ENCODE measurements around the gene CDV3. TPM values are rescaled to one million over a fixed set of nuclear protein-coding genes. Genes with fewer than 3 reads are reported as not detected.
A peak's percentile ranks its signal among the peaks of the same experiment; 100 is the strongest.

CDV3 gene
- polyA plus RNA-seq, 1 donor from 2014 or later: 89.3 TPM

DNA sequence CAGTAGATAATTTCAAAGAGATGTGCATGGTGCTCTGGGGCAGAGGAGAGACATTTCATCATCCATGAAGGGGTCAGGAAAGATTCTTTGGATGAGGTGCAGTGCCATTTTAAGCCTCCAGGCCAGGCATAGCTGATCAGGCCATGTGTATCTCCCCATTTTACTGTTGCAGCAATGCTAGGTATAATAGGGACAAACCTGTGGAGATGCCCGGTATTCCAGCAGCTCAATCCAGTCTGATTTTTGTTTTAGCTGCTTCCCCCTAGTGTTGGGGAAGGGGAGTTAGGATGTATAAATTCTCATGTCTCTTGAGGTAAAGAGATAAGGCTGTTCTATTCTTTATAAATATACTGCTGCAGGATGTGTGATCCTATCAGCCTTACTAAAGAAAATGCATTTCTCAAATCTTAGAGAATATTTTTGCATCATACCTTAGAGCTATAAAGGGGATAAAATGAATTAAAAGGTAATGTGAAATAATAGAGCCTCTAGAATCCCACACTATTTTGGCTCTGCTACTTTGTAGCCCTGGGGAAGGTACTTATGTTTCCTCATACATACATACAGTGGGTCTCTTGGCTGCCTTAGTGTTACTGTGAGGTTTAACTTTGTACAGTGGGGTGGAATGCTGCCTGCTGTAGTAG, 5.2 kb downstream of the CDV3 start:
- Histone ChIP-seq H3K9me2 (ENCODE audit: insufficient read depth, low read length) (no peaks in the 10 kb centered on the region), H3K4me3 (ENCODE audit: low read length) (no peak overlapping the region), H3K4me2 (ENCODE audit: low read length) (no peak overlapping the region), H3K79me2 (replicated peaks; ENCODE audit: insufficient read depth, low read length) (peaks cover 31% of the 10 kb centered on the region), H3K27me3 (ENCODE audit: insufficient read depth, low read depth, low read length) (no peaks in the 10 kb centered on the region), H2AFZ (ENCODE audit: low read depth, low read length) (no peak overlapping the region), H3F3A (ENCODE audit: insufficient read depth, low read length, poor library complexity, severe bottlenecking) (no peaks in the 10 kb centered on the region), H4K20me1 (ENCODE audit: insufficient read depth) (no peaks in the 10 kb centered on the region), H3K9me3 (ENCODE audit: low read length) (no peaks in the 10 kb centered on the region), H3K36me3 (ENCODE audit: insufficient read depth, low read length) (peaks cover 6% of the 10 kb centered on the region), H3K9ac (ENCODE audit: low read length) (no peak overlapping the region), H3K27ac (ENCODE audit: low read length) (no peak overlapping the region)
- peak; percentile 65 for TF ChIP-seq RAD21 (conservative IDR thresholded peaks at IDR 0.05)
- TF ChIP-seq CTCF (IDR thresholded peaks at IDR 0.05; ENCODE audit: poor library complexity, severe bottlenecking): peak; percentile 75
- TF ChIP-seq EZH2 (IDR thresholded peaks at IDR 0.05; ENCODE audit: borderline replicate concordance, insufficient read depth, low read length, poor library complexity, severe bottlenecking): no peak
- TF ChIP-seq SMC3 (conservative IDR thresholded peaks at IDR 0.05; ENCODE audit: poor library complexity): peak; percentile 78

GRCh38 chr3:133583396-133583795, 9.9 kb downstream of the CDV3 start:
- Histone ChIP-seq H3K4me3 (ENCODE audit: low read length) (no peak overlapping the region), H2AFZ (ENCODE audit: low read depth, low read length) (no peak overlapping the region), H3F3A (ENCODE audit: insufficient read depth, low read length, poor library complexity, severe bottlenecking) (no peaks in the 10 kb centered on the region), H3K27me3 (ENCODE audit: insufficient read depth, low read depth, low read length) (no peaks in the 10 kb centered on the region), H3K9me3 (ENCODE audit: low read length) (no peaks in the 10 kb centered on the region), H3K27ac (ENCODE audit: low read length) (no peak overlapping the region), H3K9me2 (ENCODE audit: insufficient read depth, low read length) (no peaks in the 10 kb centered on the region), H4K20me1 (ENCODE audit: insufficient read depth) (no peaks in the 10 kb centered on the region), H3K36me3 (ENCODE audit: insufficient read depth, low read length) (peaks cover 9% of the 10 kb centered on the region), H3K4me2 (ENCODE audit: low read length) (no peak overlapping the region), H3K79me2 (replicated peaks; ENCODE audit: insufficient read depth, low read length) (peaks cover 10% of the 10 kb centered on the region), H3K9ac (ENCODE audit: low read length) (no peak overlapping the region)
- TF ChIP-seq EZH2 (IDR thresholded peaks at IDR 0.05; ENCODE audit: borderline replicate concordance, insufficient read depth, low read length, poor library complexity, severe bottlenecking): no peak

DNA sequence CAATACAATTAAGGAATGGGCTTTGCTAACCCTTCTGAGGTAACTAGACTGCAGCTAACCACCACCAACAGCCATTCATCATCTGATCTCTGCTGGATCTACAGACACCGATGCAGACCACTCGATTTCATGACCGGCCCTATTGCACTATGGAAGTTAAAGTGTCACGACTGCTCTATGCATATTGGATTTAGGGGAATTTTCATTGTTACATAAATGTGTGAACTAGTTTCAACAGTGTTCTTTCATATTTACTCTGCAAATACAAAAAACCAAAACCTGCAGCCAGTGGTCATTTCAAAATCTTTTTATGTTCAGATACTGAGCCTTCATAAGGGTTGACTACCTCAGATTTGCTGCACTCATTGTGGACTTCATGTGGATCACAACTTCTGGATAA, 14.5 kb downstream of the CDV3 start:
- TF ChIP-seq POLR2AphosphoS5 (IDR thresholded peaks at IDR 0.05) (no peak), TAF1 (IDR thresholded peaks at IDR 0.05; ENCODE audit: low read depth) (no peak), MXI1 (conservative IDR thresholded peaks at IDR 0.05; ENCODE audit: poor library complexity, severe bottlenecking) (no peak), EP300 (conservative IDR thresholded peaks at IDR 0.05; ENCODE audit: poor library complexity, severe bottlenecking) (no peak), EZH2 (IDR thresholded peaks at IDR 0.05; ENCODE audit: borderline replicate concordance, insufficient read depth, low read length, poor library complexity, severe bottlenecking) (no peak), CTCF (IDR thresholded peaks at IDR 0.05; ENCODE audit: poor library complexity, severe bottlenecking) (no peak), RAD21 (conservative IDR thresholded peaks at IDR 0.05) (no peak), SMC3 (conservative IDR thresholded peaks at IDR 0.05; ENCODE audit: poor library complexity) (no peak)
- TF ChIP-seq, protein P1, sequence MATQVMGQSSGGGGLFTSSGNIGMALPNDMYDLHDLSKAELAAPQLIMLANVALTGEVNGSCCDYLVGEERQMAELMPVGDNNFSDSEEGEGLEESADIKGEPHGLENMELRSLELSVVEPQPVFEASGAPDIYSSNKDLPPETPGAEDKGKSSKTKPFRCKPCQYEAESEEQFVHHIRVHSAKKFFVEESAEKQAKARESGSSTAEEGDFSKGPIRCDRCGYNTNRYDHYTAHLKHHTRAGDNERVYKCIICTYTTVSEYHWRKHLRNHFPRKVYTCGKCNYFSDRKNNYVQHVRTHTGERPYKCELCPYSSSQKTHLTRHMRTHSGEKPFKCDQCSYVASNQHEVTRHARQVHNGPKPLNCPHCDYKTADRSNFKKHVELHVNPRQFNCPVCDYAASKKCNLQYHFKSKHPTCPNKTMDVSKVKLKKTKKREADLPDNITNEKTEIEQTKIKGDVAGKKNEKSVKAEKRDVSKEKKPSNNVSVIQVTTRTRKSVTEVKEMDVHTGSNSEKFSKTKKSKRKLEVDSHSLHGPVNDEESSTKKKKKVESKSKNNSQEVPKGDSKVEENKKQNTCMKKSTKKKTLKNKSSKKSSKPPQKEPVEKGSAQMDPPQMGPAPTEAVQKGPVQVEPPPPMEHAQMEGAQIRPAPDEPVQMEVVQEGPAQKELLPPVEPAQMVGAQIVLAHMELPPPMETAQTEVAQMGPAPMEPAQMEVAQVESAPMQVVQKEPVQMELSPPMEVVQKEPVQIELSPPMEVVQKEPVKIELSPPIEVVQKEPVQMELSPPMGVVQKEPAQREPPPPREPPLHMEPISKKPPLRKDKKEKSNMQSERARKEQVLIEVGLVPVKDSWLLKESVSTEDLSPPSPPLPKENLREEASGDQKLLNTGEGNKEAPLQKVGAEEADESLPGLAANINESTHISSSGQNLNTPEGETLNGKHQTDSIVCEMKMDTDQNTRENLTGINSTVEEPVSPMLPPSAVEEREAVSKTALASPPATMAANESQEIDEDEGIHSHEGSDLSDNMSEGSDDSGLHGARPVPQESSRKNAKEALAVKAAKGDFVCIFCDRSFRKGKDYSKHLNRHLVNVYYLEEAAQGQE (IDR thresholded peaks at IDR 0.05; ENCODE audit: borderline replicate concordance): no peak
- no peak overlapping the region for H3K4me3 ChIP-seq (ENCODE audit: low read length)
- H3K4me2 ChIP-seq (ENCODE audit: low read length): no peak overlapping the region
- H3K9ac ChIP-seq (ENCODE audit: low read length): no peak overlapping the region
- H3K36me3 ChIP-seq (ENCODE audit: insufficient read depth, low read length): peaks cover 9% of the 10 kb centered on the region
- no peaks in the 10 kb centered on the region for H3K27me3 ChIP-seq (ENCODE audit: insufficient read depth, low read depth, low read length)
- no peaks in the 10 kb centered on the region for H4K20me1 ChIP-seq (ENCODE audit: insufficient read depth)
- H3K9me2 ChIP-seq (ENCODE audit: insufficient read depth, low read length): no peaks in the 10 kb centered on the region
- H3K9me3 ChIP-seq (ENCODE audit: low read length): no peaks in the 10 kb centered on the region
- H3K27ac ChIP-seq (ENCODE audit: low read length): no peak overlapping the region
- H3F3A ChIP-seq (ENCODE audit: insufficient read depth, low read length, poor library complexity, severe bottlenecking): no peaks in the 10 kb centered on the region
- H3K79me2 ChIP-seq (replicated peaks; ENCODE audit: insufficient read depth, low read length): no peaks in the 10 kb centered on the region
- H2AFZ ChIP-seq (ENCODE audit: low read depth, low read length): no peak overlapping the region
